RWPE1 (cell line): ENCODE measurements around the gene TACC2.

Source experiments
- CTCF ChIA-PET: fragments of 350-600 bp; sonication (Branson Sonifier 250); formaldehyde crosslinking; extraction: SDS; loops from one replicate; lab custom pipeline; 2021; lab: Yijun Ruan, JAX
- POLR2A ChIA-PET: fragments of 400-600 bp; formaldehyde crosslinking; extraction: SDS; loops from one replicate; lab custom pipeline; 2020; ENCODE audit warnings: antibody characterized with exemption; ENCODE audit not compliant: low non-redundant PET; lab: Yijun Ruan, JAX
- DNase-seq: peaks from one replicate; pipeline ENCODE4 v3.0.0; 2012; ENCODE audit warnings: low spot score
- H3K27ac ChIP-seq: fragments of 450-650 bp; 2 replicates; pipeline ENCODE4 v1.5.1; 2017
- TF ChIP-seq, protein P1 (sequence below): fragments of 450-650 bp; conservative IDR thresholded peaks from 2 replicates; pipeline ENCODE4 v1.5.1; 2017; ENCODE audit warnings: low read depth, mild to moderate bottlenecking

TACC2 gene

DNA sequence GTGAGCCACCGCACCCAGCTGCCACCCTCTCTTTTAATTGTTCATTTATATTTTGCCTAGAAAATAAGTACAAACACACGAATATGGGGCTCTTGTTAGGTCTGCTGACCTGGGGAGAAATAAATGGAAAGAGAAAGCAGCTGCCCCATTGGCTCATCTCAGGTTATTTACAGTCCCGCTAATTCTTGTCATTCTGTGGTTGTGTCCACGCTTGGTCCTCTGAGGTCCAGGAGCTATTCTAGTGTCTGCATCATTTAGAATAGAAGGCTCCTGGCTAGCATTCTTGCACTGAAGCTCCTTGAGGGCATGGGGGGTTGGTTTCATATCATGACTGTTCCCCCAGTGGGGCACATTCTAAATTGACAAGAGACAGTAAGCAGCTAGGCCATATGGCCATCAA is 128.5 kb downstream of the TACC2 start:
- peak overlapping the region; percentile 35; the same call in 1 of the 2 replicates for H3K27ac ChIP-seq
- TF ChIP-seq, protein P1, sequence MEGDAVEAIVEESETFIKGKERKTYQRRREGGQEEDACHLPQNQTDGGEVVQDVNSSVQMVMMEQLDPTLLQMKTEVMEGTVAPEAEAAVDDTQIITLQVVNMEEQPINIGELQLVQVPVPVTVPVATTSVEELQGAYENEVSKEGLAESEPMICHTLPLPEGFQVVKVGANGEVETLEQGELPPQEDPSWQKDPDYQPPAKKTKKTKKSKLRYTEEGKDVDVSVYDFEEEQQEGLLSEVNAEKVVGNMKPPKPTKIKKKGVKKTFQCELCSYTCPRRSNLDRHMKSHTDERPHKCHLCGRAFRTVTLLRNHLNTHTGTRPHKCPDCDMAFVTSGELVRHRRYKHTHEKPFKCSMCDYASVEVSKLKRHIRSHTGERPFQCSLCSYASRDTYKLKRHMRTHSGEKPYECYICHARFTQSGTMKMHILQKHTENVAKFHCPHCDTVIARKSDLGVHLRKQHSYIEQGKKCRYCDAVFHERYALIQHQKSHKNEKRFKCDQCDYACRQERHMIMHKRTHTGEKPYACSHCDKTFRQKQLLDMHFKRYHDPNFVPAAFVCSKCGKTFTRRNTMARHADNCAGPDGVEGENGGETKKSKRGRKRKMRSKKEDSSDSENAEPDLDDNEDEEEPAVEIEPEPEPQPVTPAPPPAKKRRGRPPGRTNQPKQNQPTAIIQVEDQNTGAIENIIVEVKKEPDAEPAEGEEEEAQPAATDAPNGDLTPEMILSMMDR, result no peak
- ChIA-PET POLR2A (interaction anchor here (0.7 kb wide), 1 partner anchor 16 kb away, joined by 3 read pairs; no protein-coding TSS in a partner anchor), CTCF (interaction anchor here (0.5 kb wide), 1 partner anchor 367 kb away, joined by 3 read pairs; no protein-coding TSS in a partner anchor)
- no peak for DNase-seq

DNA sequence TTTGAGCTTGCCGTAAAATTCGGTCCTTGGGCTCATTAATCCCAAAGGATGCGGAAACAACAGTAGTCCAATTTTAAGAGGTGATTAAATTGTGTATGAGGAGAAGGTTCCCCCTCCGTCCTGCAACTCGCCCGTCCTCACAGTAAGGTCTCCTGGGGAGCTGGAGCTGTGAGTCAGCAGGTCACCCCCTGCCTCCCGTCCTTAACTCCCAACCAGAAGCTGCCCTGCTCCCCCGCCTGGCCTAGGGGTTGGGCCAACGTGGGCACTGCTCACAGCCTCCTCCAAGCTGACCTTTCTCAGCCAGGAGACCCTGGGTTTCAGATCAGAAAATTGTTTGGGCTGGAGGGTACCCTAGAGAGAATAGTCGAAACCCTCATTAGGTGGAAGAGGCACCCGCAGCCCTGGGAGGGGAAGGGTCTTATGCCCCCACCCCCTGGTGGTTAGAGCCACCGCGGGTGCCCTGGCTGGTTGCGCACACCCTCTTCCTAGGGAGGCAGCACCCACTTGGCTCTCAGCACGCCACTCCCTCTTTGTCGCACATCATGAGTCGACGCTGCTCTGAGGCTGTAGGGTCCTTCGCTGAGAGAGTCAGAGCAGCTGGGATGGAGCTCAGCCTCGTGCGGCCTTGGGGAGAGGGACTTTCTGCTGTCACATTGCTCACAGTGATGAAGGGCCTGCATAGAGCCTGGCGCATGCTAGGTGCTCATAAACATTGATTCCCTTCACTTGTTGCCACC is 131.2 kb downstream of the TACC2 start:
- TF ChIP-seq, protein P1, result no peak
- ChIA-PET CTCF (interaction anchor here (0.6 to 0.7 kb wide), 2 partner anchors 10 to 21 kb away, joined by 4 to 5 read pairs; no protein-coding TSS in a partner anchor), POLR2A (no interaction called here)
- DNase-seq, result no peak
- H3K27ac ChIP-seq, result peak overlapping the region; percentile 27; the same call in 1 of the 2 replicates

DNA sequence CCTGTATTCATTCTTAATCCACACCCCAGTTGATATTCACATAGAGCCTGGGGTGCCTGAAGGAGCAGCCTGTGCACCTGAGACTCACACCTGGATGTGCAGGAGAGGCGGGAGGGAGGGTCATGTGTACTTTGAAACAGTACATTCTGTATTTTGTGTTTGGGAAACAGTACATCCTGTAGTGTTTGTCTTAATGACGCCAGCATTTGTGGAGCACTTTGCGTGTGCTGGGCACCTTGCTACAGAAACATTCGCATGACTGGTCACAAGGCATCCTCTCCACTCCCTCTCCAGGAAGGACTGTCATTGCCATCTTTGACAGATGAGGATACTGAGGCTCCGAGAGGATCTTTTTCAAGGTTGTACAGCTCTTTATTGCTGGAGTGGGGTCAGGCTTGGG is 132.1 kb downstream of the TACC2 start:
- H3K27ac ChIP-seq, result peak overlapping the region; percentile 27; the same call in 1 of the 2 replicates
- CTCF ChIA-PET, result no interaction called here
- POLR2A ChIA-PET, result no interaction called here
- DNase-seq, result no peak
- TF ChIP-seq, protein P1, result no peak

DNA sequence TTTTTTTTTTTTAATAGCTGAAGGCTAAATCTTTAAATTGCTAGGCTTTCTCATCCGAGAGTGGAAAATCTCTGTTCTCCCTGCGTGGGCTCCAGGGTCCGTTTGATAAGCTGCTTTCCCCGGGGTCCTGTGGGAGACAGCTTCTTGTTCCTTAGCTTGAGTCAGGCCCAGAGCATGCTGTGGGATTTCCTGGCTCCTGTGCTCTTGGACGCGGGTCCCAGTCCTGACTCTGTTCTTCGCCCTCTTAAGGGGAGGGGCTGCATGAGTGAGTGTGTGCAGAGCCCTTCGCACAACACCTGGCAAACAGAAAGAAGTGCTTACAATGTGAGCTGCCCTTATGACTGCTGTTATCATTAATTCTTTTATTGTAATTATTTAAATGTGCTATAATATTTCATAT is 133.5 kb downstream of the TACC2 start:
- H3K27ac ChIP-seq, result peak overlapping the region; percentile 18; the same call in 1 of the 2 replicates
- no peak for DNase-seq
- TF ChIP-seq, protein P1, result no peak
- ChIA-PET POLR2A (no interaction called here), CTCF (interaction anchor here (0.6 to 1.2 kb wide), 2 partner anchors 9 to 10 kb away, joined by 3 to 6 read pairs; no protein-coding TSS in a partner anchor)

DNA sequence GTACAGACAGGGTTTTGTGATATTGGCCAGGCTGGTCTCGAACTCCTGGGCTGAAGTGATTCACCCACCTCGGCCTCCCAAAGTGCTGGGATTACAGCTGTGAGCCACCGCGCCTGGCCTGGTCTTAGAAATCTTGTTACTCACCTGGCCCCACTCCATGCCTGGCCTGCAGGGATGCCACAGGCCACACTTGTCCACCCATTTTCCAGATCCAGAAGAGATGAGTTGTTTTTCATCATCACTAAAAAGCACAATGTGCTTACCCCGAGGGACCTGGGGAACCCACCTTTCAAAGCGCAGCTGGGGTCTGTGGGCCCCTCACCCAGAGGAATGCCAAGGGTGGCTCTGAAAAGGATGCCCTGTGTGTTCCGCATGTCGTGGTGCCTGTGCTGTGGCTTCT is 134.2 kb downstream of the TACC2 start:
- ChIA-PET CTCF (interaction anchor here (1.2 kb wide), 1 partner anchor 11 kb away, joined by 6 read pairs; no protein-coding TSS in a partner anchor), POLR2A (no interaction called here)
- DNase-seq, result no peak
- H3K27ac ChIP-seq, result peak overlapping the region; percentile 18; the same call in 1 of the 2 replicates
- TF ChIP-seq, protein P1, result no peak

DNA sequence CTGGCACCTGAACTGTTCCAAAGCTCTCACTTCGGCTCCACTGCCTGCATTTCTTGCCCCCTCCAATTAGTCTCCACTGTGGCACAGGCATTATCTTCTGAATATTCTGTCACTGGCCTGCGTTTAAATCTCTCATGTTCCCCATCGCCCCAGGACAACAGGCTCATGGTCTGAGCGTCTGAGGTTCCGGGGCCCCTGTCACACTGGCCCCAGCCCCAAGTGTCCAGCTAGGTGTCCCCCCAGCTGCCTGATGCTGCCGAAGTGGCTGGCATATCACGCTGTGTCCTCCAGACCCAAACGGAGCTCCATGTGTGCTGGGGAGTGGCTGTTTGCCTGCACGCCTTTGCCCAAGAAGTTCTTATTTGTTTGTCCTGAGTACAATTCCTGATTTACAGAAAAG is 135.4 kb downstream of the TACC2 start:
- CTCF ChIA-PET, result interaction anchor here (0.5 kb wide), 1 partner anchor 73 kb away, joined by 3 read pairs; no protein-coding TSS in a partner anchor
- no peak for DNase-seq
- POLR2A ChIA-PET, result no interaction called here
- TF ChIP-seq, protein P1, result no peak
- H3K27ac ChIP-seq, result peak overlapping the region; percentile 18; the same call in 1 of the 2 replicates
